ENCODE data around the gene ELMO1. TPM values are rescaled to one million over a fixed set of nuclear protein-coding genes. Genes with fewer than 3 reads are reported as not detected.

ELMO1 gene
- total RNA-seq, 1 experiment from 2014 or later, result not detected

- H3K4me3 ChIP-seq (ENCODE audit: low read depth, low read length, poor library complexity, severe bottlenecking), result no peak overlapping the region
Measured at GRCh38 chr7:37113661-37114355, 334.9 kb downstream of the ELMO1 start.

GRCh38 chr7:37112876-37113275, 335.8 kb downstream of the ELMO1 start:
- no TSS peak for BruUV-seq (replicated peaks)

More at GRCh38 chr7:37113661-37114355, 334.9 kb downstream of the ELMO1 start:
- no peak for TF ChIP-seq EZH2 (IDR thresholded peaks at IDR 0.05; ENCODE audit: borderline replicate concordance, low read depth, low read length, poor library complexity, severe bottlenecking)
- TF ChIP-seq, protein P1, sequence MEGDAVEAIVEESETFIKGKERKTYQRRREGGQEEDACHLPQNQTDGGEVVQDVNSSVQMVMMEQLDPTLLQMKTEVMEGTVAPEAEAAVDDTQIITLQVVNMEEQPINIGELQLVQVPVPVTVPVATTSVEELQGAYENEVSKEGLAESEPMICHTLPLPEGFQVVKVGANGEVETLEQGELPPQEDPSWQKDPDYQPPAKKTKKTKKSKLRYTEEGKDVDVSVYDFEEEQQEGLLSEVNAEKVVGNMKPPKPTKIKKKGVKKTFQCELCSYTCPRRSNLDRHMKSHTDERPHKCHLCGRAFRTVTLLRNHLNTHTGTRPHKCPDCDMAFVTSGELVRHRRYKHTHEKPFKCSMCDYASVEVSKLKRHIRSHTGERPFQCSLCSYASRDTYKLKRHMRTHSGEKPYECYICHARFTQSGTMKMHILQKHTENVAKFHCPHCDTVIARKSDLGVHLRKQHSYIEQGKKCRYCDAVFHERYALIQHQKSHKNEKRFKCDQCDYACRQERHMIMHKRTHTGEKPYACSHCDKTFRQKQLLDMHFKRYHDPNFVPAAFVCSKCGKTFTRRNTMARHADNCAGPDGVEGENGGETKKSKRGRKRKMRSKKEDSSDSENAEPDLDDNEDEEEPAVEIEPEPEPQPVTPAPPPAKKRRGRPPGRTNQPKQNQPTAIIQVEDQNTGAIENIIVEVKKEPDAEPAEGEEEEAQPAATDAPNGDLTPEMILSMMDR (conservative IDR thresholded peaks at IDR 0.05; ENCODE audit: low read depth, low read length), result no peak
- CTCF ChIA-PET, result interaction anchor here (0.6 kb wide), 1 partner anchor 68 kb away, joined by 3 read pairs; no protein-coding TSS in a partner anchor
- Histone ChIP-seq H3K27ac (ENCODE audit: low read depth, low read length, poor library complexity, severe bottlenecking) (no peak overlapping the region), H3K36me3 (ENCODE audit: insufficient read depth, low read length, poor library complexity, severe bottlenecking) (no peaks in the 10 kb centered on the region), H3K9me3 (ENCODE audit: low read depth, low read length, poor library complexity, severe bottlenecking) (no peaks in the 10 kb centered on the region), H3K27me3 (replicated peaks; ENCODE audit: insufficient read depth, low read depth, low read length, poor library complexity) (no peaks in the 10 kb centered on the region), H3K4me1 (ENCODE audit: insufficient read depth, low read length, poor library complexity, severe bottlenecking) (no peaks in the 10 kb centered on the region)
- no TSS peak for BruUV-seq (replicated peaks)
- POLR2A ChIA-PET (ENCODE audit: low non-redundant PET), result no interaction called here
- DNase-seq (ENCODE audit: low spot score), result no peak
- intact Hi-C loops (cut with micrococcal nuclease; ENCODE audit: unreplicated experiment), result no loop called here

GRCh38 chr7:37112218-37112617, 336.4 kb downstream of the ELMO1 start:
- no peaks in the 10 kb centered on the region for H3K27me3 ChIP-seq (replicated peaks; ENCODE audit: insufficient read depth, low read depth, low read length, poor library complexity)
- H3K4me1 ChIP-seq (ENCODE audit: insufficient read depth, low read length, poor library complexity, severe bottlenecking), result no peaks in the 10 kb centered on the region
- TF ChIP-seq, protein P1 (conservative IDR thresholded peaks at IDR 0.05; ENCODE audit: low read depth, low read length), result no peak
- TF ChIP-seq EZH2 (IDR thresholded peaks at IDR 0.05; ENCODE audit: borderline replicate concordance, low read depth, low read length, poor library complexity, severe bottlenecking), result no peak
- no peaks in the 10 kb centered on the region for H3K9me3 ChIP-seq (ENCODE audit: low read depth, low read length, poor library complexity, severe bottlenecking)
- ChIA-PET POLR2A (ENCODE audit: low non-redundant PET) (no interaction called here), CTCF (no interaction called here)
- H3K27ac ChIP-seq (ENCODE audit: low read depth, low read length, poor library complexity, severe bottlenecking), result no peak overlapping the region
- no peak for DNase-seq (ENCODE audit: low spot score)
- H3K36me3 ChIP-seq (ENCODE audit: insufficient read depth, low read length, poor library complexity, severe bottlenecking), result no peaks in the 10 kb centered on the region
- no TSS peak for BruUV-seq (replicated peaks)
- H3K4me3 ChIP-seq (ENCODE audit: low read depth, low read length, poor library complexity, severe bottlenecking), result no peak overlapping the region
- intact Hi-C loops (cut with micrococcal nuclease; ENCODE audit: unreplicated experiment), result no loop called here

More at GRCh38 chr7:37112876-37113275, 335.8 kb downstream of the ELMO1 start:
- Histone ChIP-seq H3K27me3 (replicated peaks; ENCODE audit: insufficient read depth, low read depth, low read length, poor library complexity) (no peaks in the 10 kb centered on the region), H3K36me3 (ENCODE audit: insufficient read depth, low read length, poor library complexity, severe bottlenecking) (no peaks in the 10 kb centered on the region), H3K9me3 (ENCODE audit: low read depth, low read length, poor library complexity, severe bottlenecking) (no peaks in the 10 kb centered on the region), H3K4me3 (ENCODE audit: low read depth, low read length, poor library complexity, severe bottlenecking) (no peak overlapping the region), H3K4me1 (ENCODE audit: insufficient read depth, low read length, poor library complexity, severe bottlenecking) (no peaks in the 10 kb centered on the region), H3K27ac (ENCODE audit: low read depth, low read length, poor library complexity, severe bottlenecking) (no peak overlapping the region)
- no peak for TF ChIP-seq EZH2 (IDR thresholded peaks at IDR 0.05; ENCODE audit: borderline replicate concordance, low read depth, low read length, poor library complexity, severe bottlenecking)
- TF ChIP-seq, protein P1 (conservative IDR thresholded peaks at IDR 0.05; ENCODE audit: low read depth, low read length), result no peak
- no peak for DNase-seq (ENCODE audit: low spot score)
- intact Hi-C loops (cut with micrococcal nuclease; ENCODE audit: unreplicated experiment), result no loop called here
- CTCF ChIA-PET, result no interaction called here
- POLR2A ChIA-PET (ENCODE audit: low non-redundant PET), result no interaction called here

Measured in A673 (cell line).